Activated T-helper 1 cell treated with anti-CD3 and anti-CD28 coated beads, Interleukin-12 subunit alpha, Interleukin-12 subunit beta, Interleukin-2, Interleukin-4 antibody, amounts not matched to agents 30 ng/mL and 10 ng/mL and 1 ng/mL, durations not matched to agents 14 hours and 24 hours and 36 hours (primary cell): ENCODE measurements around the gene PDE3A. TPM values are rescaled to one million over a fixed set of nuclear protein-coding genes. Genes with fewer than 3 reads are reported as not detected.

Experiments
- DNase-seq: peaks from one replicate; pipeline ENCODE4 v3.0.0; 2021; ENCODE audit warnings: low spot score
- H3K27ac Mint-ChIP-seq: one replicate; pipeline ENCODE4 v1.8.0; 2021; ENCODE audit warnings: mild to moderate bottlenecking, mixed read lengths
- H3K27me3 Mint-ChIP-seq: one replicate; pipeline ENCODE4 v1.8.0; 2022; ENCODE audit warnings: mild to moderate bottlenecking, moderate library complexity, mixed read lengths; ENCODE audit not compliant: insufficient read depth
- H3K36me3 Mint-ChIP-seq: one replicate; pipeline ENCODE4 v1.8.0; 2021; ENCODE audit warnings: low read depth, mixed read lengths
- H3K4me1 Mint-ChIP-seq: one replicate; pipeline ENCODE4 v1.8.0; 2021; ENCODE audit warnings: low read depth, mixed read lengths
- H3K4me3 Mint-ChIP-seq: one replicate; pipeline ENCODE4 v1.8.0; 2021; ENCODE audit warnings: mild to moderate bottlenecking, moderate library complexity, mixed read lengths
- H3K9me3 Mint-ChIP-seq: one replicate; pipeline ENCODE4 v1.8.0; 2021; ENCODE audit warnings: mixed read lengths
- intact Hi-C: fragments of 100-400 bp; cut with micrococcal nuclease; formaldehyde crosslinking; loops from one replicate; pipeline ENCODE4 v1.15.1; 2024
- total RNA-seq: library from RNA; stranded (reverse); gene quantifications from 2 replicates; pipeline ENCODE4 v1.2.3, GENCODE V29; 2022

Gene PDE3A
- total RNA-seq, 1 donor from 2014 or later: not detected

GRCh38 chr12:20440408-20440807 lies 72.1 kb downstream of the PDE3A start:
- H3K36me3 Mint-ChIP-seq: no peaks in the 10 kb centered on the region
- intact Hi-C loops: no loop called here
- no peak for DNase-seq
- no peak overlapping the region for H3K27ac Mint-ChIP-seq
- H3K27me3 Mint-ChIP-seq: no peaks in the 10 kb centered on the region
- H3K4me3 Mint-ChIP-seq: no peak overlapping the region
- H3K9me3 Mint-ChIP-seq: no peaks in the 10 kb centered on the region
- no peaks in the 10 kb centered on the region for H3K4me1 Mint-ChIP-seq

- Mint-ChIP-seq H3K4me3 (no peak overlapping the region), H3K36me3 (no peaks in the 10 kb centered on the region), H3K9me3 (no peaks in the 10 kb centered on the region), H3K4me1 (no peaks in the 10 kb centered on the region), H3K27ac (no peak overlapping the region), H3K27me3 (no peaks in the 10 kb centered on the region)
- intact Hi-C loops: no loop called here
- DNase-seq: no peak
Measured at GRCh38 chr12:20442322-20442721, 74.0 kb downstream of the PDE3A start.

GRCh38 chr12:20443255-20443654 lies 74.9 kb downstream of the PDE3A start:
- Mint-ChIP-seq H3K4me1 (no peaks in the 10 kb centered on the region), H3K27ac (no peak overlapping the region), H3K4me3 (no peak overlapping the region), H3K9me3 (no peaks in the 10 kb centered on the region), H3K36me3 (no peaks in the 10 kb centered on the region), H3K27me3 (no peaks in the 10 kb centered on the region)
- no peak for DNase-seq
- intact Hi-C loops: no loop called here

- no peaks in the 10 kb centered on the region for H3K9me3 Mint-ChIP-seq
- no peak for DNase-seq
- no peaks in the 10 kb centered on the region for H3K27me3 Mint-ChIP-seq
- no peaks in the 10 kb centered on the region for H3K36me3 Mint-ChIP-seq
- H3K27ac Mint-ChIP-seq: no peak overlapping the region
- intact Hi-C loops: no loop called here
- no peak overlapping the region for H3K4me3 Mint-ChIP-seq
- no peaks in the 10 kb centered on the region for H3K4me1 Mint-ChIP-seq
Measured at GRCh38 chr12:20443792-20444191, 75.5 kb downstream of the PDE3A start.

GRCh38 chr12:20444595-20445170 lies 76.3 kb downstream of the PDE3A start:
- Mint-ChIP-seq H3K4me1 (no peaks in the 10 kb centered on the region), H3K36me3 (no peaks in the 10 kb centered on the region), H3K4me3 (no peak overlapping the region), H3K9me3 (no peaks in the 10 kb centered on the region), H3K27me3 (no peaks in the 10 kb centered on the region), H3K27ac (no peak overlapping the region)
- no peak for DNase-seq
- intact Hi-C loops: no loop called here

- Mint-ChIP-seq H3K4me1 (no peaks in the 10 kb centered on the region), H3K27me3 (no peaks in the 10 kb centered on the region), H3K9me3 (no peaks in the 10 kb centered on the region), H3K4me3 (no peak overlapping the region), H3K27ac (no peak overlapping the region), H3K36me3 (no peaks in the 10 kb centered on the region)
- intact Hi-C loops: no loop called here
- DNase-seq: no peak
Measured at GRCh38 chr12:20445687-20446086, 77.3 kb downstream of the PDE3A start.

GRCh38 chr12:20446836-20447235 lies 78.5 kb downstream of the PDE3A start:
- no peak for DNase-seq
- intact Hi-C loops: no loop called here
- Mint-ChIP-seq H3K27ac (no peak overlapping the region), H3K36me3 (no peaks in the 10 kb centered on the region), H3K9me3 (no peaks in the 10 kb centered on the region), H3K27me3 (no peaks in the 10 kb centered on the region), H3K4me1 (no peaks in the 10 kb centered on the region), H3K4me3 (no peak overlapping the region)

- Mint-ChIP-seq H3K4me3 (no peak overlapping the region), H3K9me3 (no peaks in the 10 kb centered on the region), H3K4me1 (no peaks in the 10 kb centered on the region), H3K27ac (no peak overlapping the region), H3K36me3 (no peaks in the 10 kb centered on the region), H3K27me3 (no peaks in the 10 kb centered on the region)
- no peak for DNase-seq
- intact Hi-C loops: no loop called here
Measured at GRCh38 chr12:20448781-20449180, 80.4 kb downstream of the PDE3A start.

- Mint-ChIP-seq H3K4me3 (no peak overlapping the region), H3K9me3 (no peaks in the 10 kb centered on the region), H3K36me3 (no peaks in the 10 kb centered on the region), H3K4me1 (no peaks in the 10 kb centered on the region), H3K27ac (no peak overlapping the region), H3K27me3 (no peaks in the 10 kb centered on the region)
- intact Hi-C loops: no loop called here
- DNase-seq: no peak
Measured at GRCh38 chr12:20450591-20451180, 82.3 kb downstream of the PDE3A start.

- H3K27ac Mint-ChIP-seq: no peak overlapping the region
- no peaks in the 10 kb centered on the region for H3K4me1 Mint-ChIP-seq
- intact Hi-C loops: no loop called here
- H3K9me3 Mint-ChIP-seq: no peaks in the 10 kb centered on the region
- DNase-seq: no peak
- no peaks in the 10 kb centered on the region for H3K36me3 Mint-ChIP-seq
- no peaks in the 10 kb centered on the region for H3K27me3 Mint-ChIP-seq
- no peak overlapping the region for H3K4me3 Mint-ChIP-seq
Measured at GRCh38 chr12:20451761-20452160, 83.4 kb downstream of the PDE3A start.

- Mint-ChIP-seq H3K27me3 (no peaks in the 10 kb centered on the region), H3K9me3 (no peaks in the 10 kb centered on the region), H3K36me3 (no peaks in the 10 kb centered on the region), H3K4me1 (no peaks in the 10 kb centered on the region), H3K4me3 (no peak overlapping the region), H3K27ac (no peak overlapping the region)
- DNase-seq: no peak
- intact Hi-C loops: no loop called here
Measured at GRCh38 chr12:20452496-20453010, 84.2 kb downstream of the PDE3A start.

- Mint-ChIP-seq H3K4me1 (no peaks in the 10 kb centered on the region), H3K27ac (no peak overlapping the region), H3K9me3 (no peaks in the 10 kb centered on the region), H3K4me3 (no peak overlapping the region), H3K27me3 (no peaks in the 10 kb centered on the region), H3K36me3 (no peaks in the 10 kb centered on the region)
- DNase-seq: no peak
- intact Hi-C loops: no loop called here
Measured at GRCh38 chr12:20453756-20454310, 85.5 kb downstream of the PDE3A start.

- Mint-ChIP-seq H3K4me1 (no peaks in the 10 kb centered on the region), H3K9me3 (no peaks in the 10 kb centered on the region), H3K27ac (no peak overlapping the region), H3K27me3 (no peaks in the 10 kb centered on the region), H3K36me3 (no peaks in the 10 kb centered on the region), H3K4me3 (no peak overlapping the region)
- no peak for DNase-seq
- intact Hi-C loops: no loop called here
Measured at GRCh38 chr12:20455001-20455706, 86.8 kb downstream of the PDE3A start.
